Trophoblast cell (in vitro differentiated cells and primary cell): ENCODE measurements around the gene C5orf63. TPM values are rescaled to one million over a fixed set of nuclear protein-coding genes. Genes with fewer than 3 reads are reported as not detected.
A peak's percentile ranks its signal among the peaks of the same experiment; 100 is the strongest.
"Not testable (repeated sequence)": the region's sequence is repeated elsewhere in the genome, so short reads cannot be mapped to it uniquely, and the experiment has no call there.

ENCODE experiments used
- DNase-seq, 2 donors: peaks; one replicate each; pipeline ENCODE4 v3.0.0-alpha.2; 2016
- H2AFZ ChIP-seq: 2 replicates; pipeline ENCODE4 v1.6.1; 2013; ENCODE audit warnings: low read length, moderate library complexity, mild to moderate bottlenecking; ENCODE audit not compliant: insufficient read depth, poor library complexity
- H2AK5ac ChIP-seq: 2 replicates; pipeline ENCODE4 v1.6.1; 2013; ENCODE audit warnings: mild to moderate bottlenecking, low read length
- H2BK120ac ChIP-seq: 2 replicates; pipeline ENCODE4 v1.6.1; 2013; ENCODE audit warnings: low read length, mild to moderate bottlenecking, moderate library complexity; ENCODE audit not compliant: insufficient read depth, poor library complexity
- H2BK12ac ChIP-seq: 2 replicates; pipeline ENCODE4 v1.6.1; 2013; ENCODE audit warnings: mild to moderate bottlenecking, low read length, moderate library complexity
- H2BK5ac ChIP-seq: 2 replicates; pipeline ENCODE4 v1.6.1; 2013; ENCODE audit warnings: low read length, low read depth, moderate library complexity, mild to moderate bottlenecking; ENCODE audit not compliant: poor library complexity
- H3K14ac ChIP-seq: 2 replicates; pipeline ENCODE4 v1.6.1; 2013; ENCODE audit warnings: mild to moderate bottlenecking, low read length
- H3K18ac ChIP-seq: 2 replicates; pipeline ENCODE4 v1.6.1; 2013; ENCODE audit warnings: mild to moderate bottlenecking, low read length
- H3K23ac ChIP-seq: 2 replicates; pipeline ENCODE4 v1.6.1; 2013; ENCODE audit warnings: low read length
- H3K27ac ChIP-seq: 2 replicates; pipeline ENCODE4 v1.5.1; 2013; ENCODE audit warnings: low read depth, mild to moderate bottlenecking, inconsistent platforms, low read length, moderate library complexity
- H3K27me3 ChIP-seq: 2 replicates; pipeline ENCODE4 v1.6.1; 2013; ENCODE audit warnings: inconsistent platforms, mild to moderate bottlenecking, low read length, moderate library complexity; ENCODE audit not compliant: insufficient read depth
- H3K36me3 ChIP-seq, 2 experiments: 1 replicate in 1 of 2; 2 replicates in 1 of 2; pipeline ENCODE4 v1.6.1; 2013; ENCODE audit warnings: low read length in 2 of 2, mild to moderate bottlenecking in 2 of 2, moderate library complexity in 1 of 2; ENCODE audit not compliant: insufficient read depth in 2 of 2, control insufficient read depth in 1 of 2
- H3K4ac ChIP-seq: 2 replicates; pipeline ENCODE4 v1.6.1; 2013; ENCODE audit warnings: low read depth, mild to moderate bottlenecking, low read length, moderate library complexity
- H3K4me1 ChIP-seq, 2 experiments: 1 replicate in 1 of 2; 2 replicates in 1 of 2; pipeline ENCODE4 v1.6.1; 2013; ENCODE audit warnings: low read length in 2 of 2, mild to moderate bottlenecking in 2 of 2, moderate library complexity in 1 of 2; ENCODE audit not compliant: insufficient read depth in 2 of 2, control insufficient read depth in 1 of 2
- H3K4me2 ChIP-seq: 2 replicates; pipeline ENCODE4 v1.6.1; 2013; ENCODE audit warnings: inconsistent platforms, mild to moderate bottlenecking, low read length, moderate library complexity
- H3K4me3 ChIP-seq: 2 replicates; pipeline ENCODE4 v1.5.1; 2013; ENCODE audit warnings: mild to moderate bottlenecking, low read depth, low read length, inconsistent platforms
- H3K79me1 ChIP-seq: one replicate; pipeline ENCODE4 v1.6.1; 2013; ENCODE audit warnings: low read length
- H3K79me2 ChIP-seq: 2 replicates; pipeline ENCODE4 v1.6.1; 2013; ENCODE audit warnings: low read length, mild to moderate bottlenecking; ENCODE audit not compliant: control insufficient read depth, insufficient read depth, poor library complexity
- H3K9ac ChIP-seq: 2 replicates; pipeline ENCODE4 v1.6.1; 2013; ENCODE audit warnings: mild to moderate bottlenecking, low read length
- H3K9me3 ChIP-seq: 2 replicates; pipeline ENCODE4 v1.6.1; 2013; ENCODE audit warnings: low read depth, mild to moderate bottlenecking, control low read depth, inconsistent platforms, low read length; ENCODE audit not compliant: insufficient read depth
- H4K12ac ChIP-seq: 2 replicates; pipeline ENCODE4 v1.6.1; 2013; ENCODE audit warnings: low read depth, mild to moderate bottlenecking, low read length, moderate library complexity
- H4K8ac ChIP-seq: 2 replicates; pipeline ENCODE4 v1.6.1; 2013; ENCODE audit warnings: low read depth, mild to moderate bottlenecking, low read length, moderate library complexity
- H4K91ac ChIP-seq: one replicate; pipeline ENCODE4 v1.6.1; 2013; ENCODE audit warnings: low read depth, mild to moderate bottlenecking, low read length, moderate library complexity
- WGBS: extraction: QIAGEN DNeasy Blood & Tissue Kit; methylation state at CpG from one replicate; pipeline ENCODE4 v1.1.7; 2013; ENCODE audit warnings: missing lambda C conversion rate; ENCODE audit not compliant: insufficient read length, insufficient coverage; ENCODE audit errors: extremely low coverage; 5-methylcytosine and 5-hydroxymethylcytosine counted together
- polyA plus RNA-seq: library from polyadenylated mRNA; stranded (reverse); fragments of 200-250 nt; gene quantifications from 2 replicates; pipeline ENCODE4 v1.2.3, GENCODE V29; 2013

Gene C5orf63
- 0.08 TPM in 1 of 2 replicates, not detected in the other for polyA plus RNA-seq

DNA sequence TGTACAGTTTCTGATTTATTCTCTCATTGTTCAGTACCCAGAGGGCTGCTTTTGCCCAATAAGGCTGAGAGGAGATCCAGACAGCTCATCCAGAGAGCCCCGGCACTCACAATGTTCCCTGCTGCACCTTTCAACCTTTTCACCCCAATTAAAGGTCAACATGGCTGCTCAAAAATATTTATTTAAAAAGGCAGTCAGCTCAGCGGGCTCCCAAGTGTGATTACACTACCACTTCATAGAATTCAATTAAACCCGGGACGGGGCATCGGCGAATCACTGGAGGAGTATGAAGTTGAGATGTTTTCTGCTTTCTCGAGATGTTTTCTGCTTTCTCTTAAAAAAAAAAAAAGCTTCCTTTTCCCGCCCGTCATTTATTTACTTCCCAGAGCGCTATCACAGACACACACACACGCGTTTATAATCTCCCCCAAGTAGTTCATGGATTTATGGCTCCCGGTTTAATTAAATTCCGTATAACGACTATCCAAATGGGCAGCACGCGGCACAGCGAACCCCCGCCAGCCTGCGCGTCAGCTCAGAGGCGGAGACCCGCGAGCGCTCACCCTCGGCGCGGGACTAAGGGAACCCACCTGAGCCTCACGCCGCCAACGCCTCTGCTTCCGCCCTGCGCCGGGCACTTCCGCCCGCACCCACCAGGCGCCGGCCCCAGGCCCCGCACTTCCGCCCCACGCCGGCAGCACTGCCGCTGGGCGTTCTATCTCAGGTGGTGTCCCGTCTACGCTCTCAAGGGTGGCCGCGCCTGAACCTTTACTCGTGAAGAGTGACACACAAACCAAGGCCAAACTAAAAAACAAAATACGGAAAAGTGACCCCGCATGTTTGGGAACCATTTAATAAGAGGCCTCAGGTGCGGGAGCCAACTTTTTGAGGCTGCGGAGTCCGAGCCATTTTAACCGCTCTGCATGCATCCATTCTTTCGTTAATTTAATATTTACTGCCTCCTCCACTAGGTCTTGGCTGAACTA, at the start of gene C5orf63:
C5orf63 (minus strand) TSS at position 642 of the 986 bp plus-strand sequence. CDS start 14,507 bp downstream, outside the sequence.
- Histone ChIP-seq H2AK5ac (no peak within 1 kb of the TSS), H3K4me1 (peaks cover 5 to 9% of the 10 kb centered on the region in 2 experiments), H3K9me3 (no peaks in the 10 kb centered on the region), H3K4ac (no peak within 1 kb of the TSS), H3K23ac (no peak within 1 kb of the TSS), H4K12ac (no peak within 1 kb of the TSS), H4K91ac (no peak within 1 kb of the TSS), H3K4me2 (no peak within 1 kb of the TSS), H2AFZ (no peak within 1 kb of the TSS), H2BK120ac (no peak within 1 kb of the TSS), H2BK5ac (no peak within 1 kb of the TSS), H3K79me2 (no peaks in the 10 kb centered on the region), H3K27ac (no peak within 1 kb of the TSS), H3K79me1 (no peaks in the 10 kb centered on the region), H3K14ac (no peak within 1 kb of the TSS), H4K8ac (no peak within 1 kb of the TSS), H3K18ac (no peak within 1 kb of the TSS), H3K9ac (no peak within 1 kb of the TSS), H3K4me3 (no peak within 1 kb of the TSS), H3K27me3 (no peaks in the 10 kb centered on the region), H3K36me3 (no peaks in the 10 kb centered on the region), H2BK12ac (no peak within 1 kb of the TSS)
- DNase-seq: peak; percentile 78 to 85
- no CpG with 5 or more reads among the region's 56 CpGs for WGBS

DNA sequence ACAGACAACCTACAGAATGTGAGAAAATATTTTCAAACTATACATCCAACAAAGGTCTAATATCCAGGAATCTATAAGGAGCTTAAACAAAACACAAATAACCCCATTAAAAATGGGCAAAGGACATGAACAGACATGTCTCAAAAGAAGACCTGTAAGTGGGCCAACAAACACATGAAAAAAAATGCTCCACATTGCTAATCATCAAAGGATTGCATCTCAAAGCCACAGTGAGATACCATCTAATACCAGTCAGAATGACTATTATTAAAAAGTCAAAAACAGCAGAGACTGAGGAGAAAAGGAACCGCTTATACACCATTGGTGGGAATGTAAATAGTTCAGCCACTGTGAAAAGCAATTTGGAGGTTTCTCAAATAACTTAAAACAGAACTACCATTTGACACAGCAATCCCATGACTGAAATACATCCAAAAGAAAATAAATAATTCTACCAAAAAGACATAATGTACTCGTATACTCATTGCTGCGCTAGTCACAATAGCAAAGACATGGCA, 39.1 kb upstream of the C5orf63 start:
- no peak overlapping the region for H4K12ac ChIP-seq
- no peaks in the 10 kb centered on the region for H3K27me3 ChIP-seq
- H3K9me3 ChIP-seq: peaks cover 6% of the 10 kb centered on the region
- H4K91ac ChIP-seq: no peak overlapping the region
- H3K4me2 ChIP-seq: no peak overlapping the region
- no peak overlapping the region for H3K4me3 ChIP-seq
- no peak overlapping the region for H3K23ac ChIP-seq
- H3K27ac ChIP-seq: no peak overlapping the region
- H3K14ac ChIP-seq: no peak overlapping the region
- H3K9ac ChIP-seq: no peak overlapping the region
- H3K36me3 ChIP-seq: no peaks in the 10 kb centered on the region
- no peak overlapping the region for H4K8ac ChIP-seq
- DNase-seq: no peak
- H2AK5ac ChIP-seq: no peak overlapping the region
- no CpG with 5 or more reads among the region's 3 CpGs for WGBS
- H3K79me2 ChIP-seq: no peaks in the 10 kb centered on the region
- no peak overlapping the region for H3K18ac ChIP-seq
- H2BK12ac ChIP-seq: no peak overlapping the region
- no peaks in the 10 kb centered on the region for H3K4me1 ChIP-seq
- H3K4ac ChIP-seq: no peak overlapping the region
- no peaks in the 10 kb centered on the region for H3K79me1 ChIP-seq
- H2BK120ac ChIP-seq: no peak overlapping the region
- no peak overlapping the region for H2BK5ac ChIP-seq
- H2AFZ ChIP-seq: no peak overlapping the region

DNA sequence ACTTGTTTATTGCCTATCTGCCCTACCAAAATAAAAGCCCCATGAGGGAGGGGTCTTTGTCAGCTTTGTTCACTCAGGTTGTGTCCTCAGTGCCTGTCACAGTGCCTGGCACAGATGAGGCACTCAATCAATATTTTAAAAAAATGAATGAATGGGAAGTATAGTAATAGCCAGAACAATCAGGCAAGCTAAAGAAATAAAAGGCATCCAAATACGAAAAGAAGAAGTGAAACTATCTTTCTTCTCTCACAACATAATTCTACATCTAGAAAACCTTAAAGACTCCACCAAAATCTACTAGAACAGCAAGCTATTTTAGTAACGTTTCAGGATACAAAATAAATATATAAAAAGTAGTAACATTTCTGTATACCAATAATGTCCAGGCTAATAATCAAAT, 37.8 kb upstream of the C5orf63 start:
- H3K4me2 ChIP-seq: no peak overlapping the region
- no peak overlapping the region for H3K9ac ChIP-seq
- DNase-seq: no peak
- no peak overlapping the region for H4K12ac ChIP-seq
- no peaks in the 10 kb centered on the region for H3K79me1 ChIP-seq
- no peak overlapping the region for H3K14ac ChIP-seq
- H2BK120ac ChIP-seq: no peak overlapping the region
- H3K79me2 ChIP-seq: no peaks in the 10 kb centered on the region
- H3K27ac ChIP-seq: no peak overlapping the region
- no peak overlapping the region for H3K18ac ChIP-seq
- H2BK12ac ChIP-seq: no peak overlapping the region
- no peak overlapping the region for H3K23ac ChIP-seq
- H3K9me3 ChIP-seq: peaks cover 6% of the 10 kb centered on the region
- H4K91ac ChIP-seq: no peak overlapping the region
- no peak overlapping the region for H3K4me3 ChIP-seq
- H2BK5ac ChIP-seq: no peak overlapping the region
- H2AK5ac ChIP-seq: no peak overlapping the region
- no peaks in the 10 kb centered on the region for H3K36me3 ChIP-seq
- H3K4me1 ChIP-seq: no peaks in the 10 kb centered on the region
- H3K4ac ChIP-seq: no peak overlapping the region
- no peak overlapping the region for H4K8ac ChIP-seq
- no peaks in the 10 kb centered on the region for H3K27me3 ChIP-seq
- no peak overlapping the region for H2AFZ ChIP-seq
- no CpG with 5 or more reads among the region's 2 CpGs for WGBS

DNA sequence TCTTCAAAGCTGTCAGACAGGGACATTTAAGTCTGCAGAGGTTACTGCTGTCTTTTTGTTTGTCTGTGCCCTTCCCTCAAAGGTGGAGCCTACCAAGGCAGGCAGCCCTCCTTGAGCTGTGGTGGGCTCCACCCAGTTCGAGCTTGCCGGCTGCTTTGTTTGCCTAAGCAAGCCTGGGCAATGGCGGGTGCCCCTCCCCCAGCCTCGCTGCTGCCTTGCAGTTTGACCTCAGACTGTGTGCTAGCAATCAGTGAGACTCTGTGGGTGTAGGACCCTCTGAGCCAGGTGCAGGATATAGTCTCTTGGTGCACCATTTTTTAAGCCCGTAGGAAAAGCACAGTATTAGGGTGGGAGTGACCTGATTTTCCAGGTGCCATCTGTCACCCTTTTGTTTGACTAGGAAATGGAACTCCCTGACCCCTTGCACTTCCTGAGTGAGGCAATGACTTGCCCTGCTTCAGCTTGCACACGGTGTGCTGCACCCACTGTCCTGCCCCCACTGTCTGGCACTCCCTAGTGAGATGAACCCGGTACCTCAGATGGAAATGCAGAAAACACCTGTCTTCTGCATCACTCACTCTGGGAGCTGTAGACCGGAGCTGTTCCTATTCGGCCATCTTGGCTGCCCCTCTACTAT, 35.4 kb upstream of the C5orf63 start:
- not testable (repeated sequence) for H2BK5ac ChIP-seq, H3K9ac ChIP-seq, H4K8ac ChIP-seq, H3K36me3 ChIP-seq, H4K91ac ChIP-seq, H3K14ac ChIP-seq, H3K9me3 ChIP-seq, H3K4me1 ChIP-seq, H3K18ac ChIP-seq, H2BK12ac ChIP-seq, H3K79me1 ChIP-seq, H3K79me2 ChIP-seq, H4K12ac ChIP-seq, H2AK5ac ChIP-seq, H2AFZ ChIP-seq, H3K27me3 ChIP-seq, H3K23ac ChIP-seq, H2BK120ac ChIP-seq, H3K4me2 ChIP-seq, H3K27ac ChIP-seq, H3K4ac ChIP-seq, H3K4me3 ChIP-seq, DNase-seq
- no CpG with 5 or more reads among the region's 9 CpGs for WGBS
